PC-3 (cell line): ENCODE measurements around the gene CIZ1. TPM values are rescaled to one million over a fixed set of nuclear protein-coding genes. Genes with fewer than 3 reads are reported as not detected.

Experiments
- ATAC-seq: fragments of 200-7000 bp; cut with Tn5 transposase; 2 replicates; pipeline ENCODE4 v1.9.1; 2020; ENCODE audit warnings: mild to moderate bottlenecking, moderate library complexity
- BruUV-seq: library from RNA; stranded (reverse); fragments of 400-500 nt; replicated peaks from 2 replicates; lab custom pipeline; 2021; lab: Mats Ljungman, UMichigan
- CTCF ChIA-PET: fragments of 300-600 bp; sonication (Branson Sonifier 250); formaldehyde crosslinking; loops from one replicate; lab custom pipeline; 2022; ENCODE audit warnings: antibody characterized with exemption; lab: Charles Lee
- POLR2A ChIA-PET: fragments of 300-600 bp; sonication (Branson Sonifier 250); formaldehyde crosslinking; loops from one replicate; lab custom pipeline; 2022; ENCODE audit warnings: antibody characterized with exemption; ENCODE audit not compliant: unreplicated experiment; lab: Charles Lee
- DNase-seq: peaks from one replicate; pipeline ENCODE4 v3.0.0-alpha.2; 2015
- H2AFZ ChIP-seq: fragments of 300-600 bp; sonication (generic); 2 replicates; pipeline ENCODE4 v1.6.0; 2016; ENCODE audit warnings: antibody characterized with exemption, low read length
- H3F3A ChIP-seq: fragments of 300-600 bp; sonication (generic); one replicate; pipeline ENCODE4 v1.6.0; 2017; ENCODE audit warnings: antibody characterized with exemption, low read length, control low read depth, mild to moderate bottlenecking; ENCODE audit not compliant: unreplicated experiment
- H3K27ac ChIP-seq: fragments of 300-600 bp; sonication (generic); 2 replicates; pipeline ENCODE4 v1.5.1; 2016; ENCODE audit warnings: mild to moderate bottlenecking, low read length
- H3K27me3 ChIP-seq: fragments of 300-600 bp; sonication (generic); 2 replicates; pipeline ENCODE4 v1.6.1; 2016; ENCODE audit warnings: low read length, mixed read lengths
- H3K36me3 ChIP-seq: fragments of 300-600 bp; sonication (generic); 2 replicates; pipeline ENCODE4 v1.6.1; 2016; ENCODE audit warnings: low read depth, mixed run types, low read length, mixed read lengths
- H3K4me1 ChIP-seq: fragments of 300-600 bp; sonication (generic); 2 replicates; pipeline ENCODE4 v1.5.1; 2016; ENCODE audit warnings: low read length; ENCODE audit not compliant: insufficient read depth
- H3K4me2 ChIP-seq: fragments of 300-600 bp; sonication (generic); 2 replicates; pipeline ENCODE4 v1.6.0; 2016; ENCODE audit warnings: low read length
- H3K4me3 ChIP-seq: fragments of 300-600 bp; sonication (generic); 2 replicates; pipeline ENCODE4 v1.5.1; 2016; ENCODE audit warnings: mild to moderate bottlenecking, low read length, mixed read lengths
- H3K79me2 ChIP-seq: fragments of 300-600 bp; sonication (generic); 2 replicates; pipeline ENCODE4 v1.6.1; 2017; ENCODE audit warnings: low read length, mixed read lengths
- H3K9ac ChIP-seq: fragments of 300-600 bp; sonication (generic); 2 replicates; pipeline ENCODE4 v1.6.0; 2016; ENCODE audit warnings: mild to moderate bottlenecking, low read length
- H3K9me2 ChIP-seq: fragments of 300-600 bp; sonication (generic); replicated peaks from 2 replicates; pipeline ENCODE4 v1.6.1; 2016; ENCODE audit warnings: mixed run types, low read length, mixed read lengths
- H3K9me3 ChIP-seq: fragments of 300-600 bp; sonication (generic); 2 replicates; pipeline ENCODE4 v1.6.1; 2016; ENCODE audit warnings: low read length, mixed read lengths
- H4K20me1 ChIP-seq: fragments of 300-600 bp; sonication (generic); 2 replicates; pipeline ENCODE4 v1.6.1; 2016; ENCODE audit warnings: low read length, mixed read lengths
- EZH2 ChIP-seq: fragments of 300-600 bp; sonication (generic); IDR thresholded peaks from one replicate; pipeline ENCODE4 v1.6.1; 2017; ENCODE audit warnings: antibody characterized with exemption, mild to moderate bottlenecking, low read length; ENCODE audit not compliant: unreplicated experiment
- EZH2phosphoT487 ChIP-seq: fragments of 300-600 bp; sonication (generic); IDR thresholded peaks from 2 replicates; pipeline ENCODE4 v1.6.1; 2018; ENCODE audit warnings: mild to moderate bottlenecking, antibody characterized with exemption, low read length, borderline replicate concordance
- intact Hi-C: fragments of 100-400 bp; cut with micrococcal nuclease; formaldehyde crosslinking; loops from 2 replicates; pipeline ENCODE4 v1.9.0; 2023
- total RNA-seq: library from RNA; depleted of rRNA; stranded (reverse); fragments of >200 nt; gene quantifications from 2 replicates; pipeline ENCODE4 v1.2.3, GENCODE V29; 2014
- TF ChIP-seq, protein P1 (sequence below): fragments of 300-600 bp; sonication (generic); conservative IDR thresholded peaks from 2 replicates; pipeline ENCODE4 v1.5.1; 2017; ENCODE audit warnings: antibody characterized with exemption, low read depth, mild to moderate bottlenecking, low read length

CIZ1 gene
- total RNA-seq, 1 experiment from 2014 or later: 46.1 TPM

DNA sequence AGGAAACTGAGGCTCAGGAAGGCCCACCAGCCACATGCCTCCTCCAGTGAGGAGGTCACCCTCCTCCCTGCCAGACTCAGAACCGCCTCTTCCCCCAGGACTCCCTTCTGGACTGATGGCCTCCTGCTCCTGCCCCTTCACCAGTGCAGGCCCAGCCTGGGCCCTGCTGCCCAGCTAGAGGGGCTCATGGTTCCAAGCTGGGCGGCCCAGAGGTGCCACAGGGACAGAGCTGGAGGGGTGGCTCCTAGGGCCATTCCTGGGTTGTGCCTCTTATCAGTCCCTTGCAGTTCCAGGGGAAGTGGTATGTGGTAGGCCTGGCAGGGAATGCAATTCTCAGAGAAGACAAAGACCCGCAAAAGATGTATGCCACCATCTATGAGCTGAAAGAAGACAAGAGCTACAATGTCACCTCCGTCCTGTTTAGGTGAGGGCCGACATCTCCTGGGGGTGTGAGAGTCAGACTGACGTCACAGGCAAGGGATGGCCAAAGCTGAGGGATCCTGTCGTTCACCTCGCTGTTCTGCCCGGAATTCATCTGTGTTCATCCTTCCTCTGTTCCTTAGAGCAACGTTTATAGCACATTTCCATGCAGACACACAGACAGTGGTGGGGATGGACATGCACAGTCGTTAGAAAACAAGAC is 41.3 kb downstream of the CIZ1 start:
- no peaks in the 10 kb centered on the region for H4K20me1 ChIP-seq
- no peak for ATAC-seq
- H3K4me3 ChIP-seq: no peak overlapping the region
- TF ChIP-seq EZH2phosphoT487 (no peak), EZH2 (no peak)
- TF ChIP-seq, protein P1, sequence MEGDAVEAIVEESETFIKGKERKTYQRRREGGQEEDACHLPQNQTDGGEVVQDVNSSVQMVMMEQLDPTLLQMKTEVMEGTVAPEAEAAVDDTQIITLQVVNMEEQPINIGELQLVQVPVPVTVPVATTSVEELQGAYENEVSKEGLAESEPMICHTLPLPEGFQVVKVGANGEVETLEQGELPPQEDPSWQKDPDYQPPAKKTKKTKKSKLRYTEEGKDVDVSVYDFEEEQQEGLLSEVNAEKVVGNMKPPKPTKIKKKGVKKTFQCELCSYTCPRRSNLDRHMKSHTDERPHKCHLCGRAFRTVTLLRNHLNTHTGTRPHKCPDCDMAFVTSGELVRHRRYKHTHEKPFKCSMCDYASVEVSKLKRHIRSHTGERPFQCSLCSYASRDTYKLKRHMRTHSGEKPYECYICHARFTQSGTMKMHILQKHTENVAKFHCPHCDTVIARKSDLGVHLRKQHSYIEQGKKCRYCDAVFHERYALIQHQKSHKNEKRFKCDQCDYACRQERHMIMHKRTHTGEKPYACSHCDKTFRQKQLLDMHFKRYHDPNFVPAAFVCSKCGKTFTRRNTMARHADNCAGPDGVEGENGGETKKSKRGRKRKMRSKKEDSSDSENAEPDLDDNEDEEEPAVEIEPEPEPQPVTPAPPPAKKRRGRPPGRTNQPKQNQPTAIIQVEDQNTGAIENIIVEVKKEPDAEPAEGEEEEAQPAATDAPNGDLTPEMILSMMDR: no peak
- intact Hi-C loops: no loop called here
- no peaks in the 10 kb centered on the region for H3F3A ChIP-seq
- peak overlapping the region; percentile 87 for H3K9ac ChIP-seq
- DNase-seq: no peak
- no peaks in the 10 kb centered on the region for H3K79me2 ChIP-seq
- H2AFZ ChIP-seq: no peak overlapping the region
- H3K27ac ChIP-seq: peak overlapping the region; percentile 98
- H3K27me3 ChIP-seq: no peaks in the 10 kb centered on the region
- no peaks in the 10 kb centered on the region for H3K9me2 ChIP-seq
- CTCF ChIA-PET: no interaction called here
- H3K4me2 ChIP-seq: peak overlapping the region; percentile 58
- TSS peak; percentile 75 for BruUV-seq
- no peaks in the 10 kb centered on the region for H3K36me3 ChIP-seq
- no peaks in the 10 kb centered on the region for H3K9me3 ChIP-seq
- POLR2A ChIA-PET: no interaction called here
- peaks cover 41% of the 10 kb centered on the region for H3K4me1 ChIP-seq

DNA sequence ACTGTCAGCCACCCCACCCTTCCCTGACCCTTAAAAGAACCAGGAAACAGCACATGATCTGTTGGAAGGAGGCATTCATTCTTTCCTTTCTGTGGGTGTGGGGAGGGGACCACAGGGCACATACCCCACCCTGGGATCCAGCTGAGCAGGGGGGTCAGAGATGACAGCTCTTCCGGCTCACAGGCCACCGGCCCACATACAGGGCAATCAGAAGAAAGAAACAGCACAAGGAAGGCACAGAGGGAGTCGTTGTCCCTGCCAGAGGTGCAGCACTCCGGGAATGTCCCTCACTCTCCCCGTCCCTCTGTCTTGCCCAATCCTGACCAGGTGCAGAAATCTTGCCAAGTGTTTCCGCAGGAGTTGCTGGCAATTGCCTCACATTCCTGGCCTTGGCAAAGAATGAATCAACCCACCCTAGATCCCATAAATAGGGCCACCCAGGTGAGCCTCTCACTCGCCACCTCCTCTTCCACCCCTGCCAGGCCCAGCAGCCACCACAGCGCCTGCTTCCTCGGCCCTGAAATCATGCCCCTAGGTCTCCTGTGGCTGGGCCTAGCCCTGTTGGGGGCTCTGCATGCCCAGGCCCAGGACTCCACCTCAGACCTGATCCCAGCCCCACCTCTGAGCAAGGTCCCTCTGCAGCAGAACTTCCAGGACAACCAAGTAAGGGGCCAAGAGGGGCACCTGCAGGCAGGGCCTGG is 42.2 kb downstream of the CIZ1 start, which contains the start of gene LCN2:
TSS of gene LCN2 (plus strand) at position 453 of the 701 bp plus-strand sequence. CDS start at position 526, 73 bp downstream.
- Histone ChIP-seq H3K9ac (peak within 1 kb of the TSS; percentile 87), H3K27ac (peak within 1 kb of the TSS; percentile 98), H4K20me1 (no peaks in the 10 kb centered on the region), H3K9me2 (no peaks in the 10 kb centered on the region), H3K4me2 (peak within 1 kb of the TSS; percentile 58), H3K79me2 (no peaks in the 10 kb centered on the region), H3K4me3 (no peak within 1 kb of the TSS), H2AFZ (no peak within 1 kb of the TSS), H3K9me3 (no peaks in the 10 kb centered on the region), H3K27me3 (no peaks in the 10 kb centered on the region), H3K36me3 (no peaks in the 10 kb centered on the region), H3F3A (no peaks in the 10 kb centered on the region), H3K4me1 (peaks cover 50% of the 10 kb centered on the region)
- DNase-seq (peak; percentile 94), ATAC-seq (peak; percentile 57)
- ChIA-PET POLR2A (no interaction called here), CTCF (no interaction called here)
- TF ChIP-seq EZH2phosphoT487 (no peak), EZH2 (no peak)
- TF ChIP-seq, protein P1: no peak
- no TSS peak for BruUV-seq
- intact Hi-C loops: no loop called here
